ENCODE data around the gene TMSB10.

- TF ChIP-seq CTCF (IDR thresholded peaks at IDR 0.05) (no peak), TEAD4 (CRISPR knock-in tag; IDR thresholded peaks at IDR 0.05) (no peak), SMAD3 (CRISPR knock-in tag; IDR thresholded peaks at IDR 0.05; ENCODE audit: borderline replicate concordance) (no peak), ELF4 (CRISPR knock-in tag; IDR thresholded peaks at IDR 0.05; ENCODE audit: low read depth) (no peak), ARID4B (CRISPR knock-in tag; IDR thresholded peaks at IDR 0.05; ENCODE audit: borderline replicate concordance) (no peak), USF2 (CRISPR knock-in tag; IDR thresholded peaks at IDR 0.05) (no peak), CBFB (CRISPR knock-in tag; IDR thresholded peaks at IDR 0.05; ENCODE audit: low read depth) (no peak), AFF4 (CRISPR knock-in tag; IDR thresholded peaks at IDR 0.05; ENCODE audit: borderline replicate concordance) (no peak), ZNF423 (CRISPR knock-in tag; IDR thresholded peaks at IDR 0.05) (no peak), FOXK1 (CRISPR knock-in tag; IDR thresholded peaks at IDR 0.05) (no peak), CREB1 (CRISPR knock-in tag; IDR thresholded peaks at IDR 0.05) (no peak)
These were observed 848 bp downstream of the TMSB10 start for GRCh38 chr2:84906108-84906899.
